COLO668 (cell line): ENCODE data around the gene CREB3L4.
"Not testable (repeated sequence)": the region's sequence is repeated elsewhere in the genome, so short reads cannot be mapped to it uniquely, and the experiment has no call there.

Experiments
- DNase-seq: peaks from one replicate; lab custom pipeline; 2025; ENCODE audit not compliant: unreplicated experiment; lab: John Stamatoyannopoulos, UW

Gene CREB3L4

GRCh38 chr1:153958111-153958960 is 9.4 kb upstream of the CREB3L4 start, which contains the start of gene CRTC2:
Gene CRTC2 (minus strand): TSS chr1:153958612. CDS start chr1:153958497, 115 bp downstream.
- peak; percentile 99 for DNase-seq

- no peak for DNase-seq
Observed at GRCh38 chr1:153958961-153959260, 8.8 kb upstream of the CREB3L4 start.

- DNase-seq = no peak
Observed at GRCh38 chr1:153959454-153959853, 8.2 kb upstream of the CREB3L4 start.

- no peak for DNase-seq
Observed at GRCh38 chr1:153960206-153960605, 7.5 kb upstream of the CREB3L4 start.

GRCh38 chr1:153961421-153961820 is 6.3 kb upstream of the CREB3L4 start:
- DNase-seq = no peak

GRCh38 chr1:153962088-153963029 is 5.3 kb upstream of the CREB3L4 start:
- peak; percentile 64 for DNase-seq

GRCh38 chr1:153963030-153963849 is 4.5 kb upstream of the CREB3L4 start, which contains the start of gene SLC39A1:
Gene SLC39A1 (minus strand): TSS chr1:153963537. CDS start chr1:153962715, 822 bp downstream.
- DNase-seq = peak; percentile 99

- DNase-seq = peak; percentile 65
Observed at GRCh38 chr1:153963850-153964331, 3.8 kb upstream of the CREB3L4 start.

- peak; percentile 73 for DNase-seq
Observed at GRCh38 chr1:153968000-153968363, 280 bp downstream of the CREB3L4 start.

- DNase-seq = peak; percentile 43
Observed at GRCh38 chr1:153968408-153968807, 706 bp downstream of the CREB3L4 start.

- DNase-seq = no peak
Observed at GRCh38 chr1:153968972-153969371, 1.3 kb downstream of the CREB3L4 start.

- no peak for DNase-seq
Observed at GRCh38 chr1:153970346-153970745, 2.6 kb downstream of the CREB3L4 start.

- no peak for DNase-seq
Observed at GRCh38 chr1:153973071-153973470, 5.4 kb downstream of the CREB3L4 start.

GRCh38 chr1:153973525-153973924 is 5.8 kb downstream of the CREB3L4 start:
- DNase-seq = no peak

GRCh38 chr1:153976819-153977249 is 9.1 kb downstream of the CREB3L4 start:
- peak; percentile 51 for DNase-seq

GRCh38 chr1:153977250-153978240 is 9.8 kb downstream of the CREB3L4 start, which contains the start of gene JTB:
Gene JTB (minus strand): TSS chr1:153977674. CDS start chr1:153977252, 422 bp downstream.
- peak; percentile 94 for DNase-seq

GRCh38 chr1:153978274-153978909 is 10.7 kb downstream of the CREB3L4 start:
- DNase-seq = no peak

- DNase-seq = not testable (repeated sequence)
Observed at GRCh38 chr1:153979091-153979490, 11.4 kb downstream of the CREB3L4 start.

GRCh38 chr1:153981735-153982134 is 14.0 kb downstream of the CREB3L4 start:
- not testable (repeated sequence) for DNase-seq
